Anterior cingulate cortex (tissue), 58 donors: ENCODE measurements around the gene P4HA3.

Experiments used
- DNase-seq, 58 donors: peaks; one replicate each; lab custom pipeline; 2025; lab: John Stamatoyannopoulos, UW

Gene P4HA3

GRCh38 chr11:74318241-74318932, 6.9 kb upstream of the P4HA3 start:
- DNase-seq, result no peak

GRCh38 chr11:74316772-74317505, 5.5 kb upstream of the P4HA3 start:
- no peak for DNase-seq

- no peak for DNase-seq
Measured at GRCh38 chr11:74312326-74312725, 886 bp upstream of the P4HA3 start.

GRCh38 chr11:74310857-74311256, 583 bp downstream of the P4HA3 start:
- DNase-seq, result no peak

- peak in 3 of 58 donors; percentile 5 to 14 (median 8) for DNase-seq
Measured at GRCh38 chr11:74307434-74307833, 4.0 kb downstream of the P4HA3 start.

GRCh38 chr11:74306435-74307175, 4.8 kb downstream of the P4HA3 start:
- DNase-seq, result no peak

- DNase-seq, result no peak
Measured at GRCh38 chr11:74299015-74299414, 12.4 kb downstream of the P4HA3 start.

- DNase-seq, result no peak
Measured at GRCh38 chr11:74297484-74297883, 14.0 kb downstream of the P4HA3 start.

GRCh38 chr11:74288911-74289310, 22.5 kb downstream of the P4HA3 start:
- DNase-seq, result no peak

- DNase-seq, result no peak
Measured at GRCh38 chr11:74288161-74288560, 23.3 kb downstream of the P4HA3 start.

GRCh38 chr11:74284466-74284865, 27.0 kb downstream of the P4HA3 start:
- DNase-seq, result no peak

GRCh38 chr11:74283580-74284180, 27.8 kb downstream of the P4HA3 start:
- no peak for DNase-seq

- no peak for DNase-seq
Measured at GRCh38 chr11:74282914-74283371, 28.5 kb downstream of the P4HA3 start.

- no peak for DNase-seq
Measured at GRCh38 chr11:74282421-74282820, 29.0 kb downstream of the P4HA3 start.

- DNase-seq, result no peak
Measured at GRCh38 chr11:74280494-74280893, 30.9 kb downstream of the P4HA3 start.

- DNase-seq, result no peak
Measured at GRCh38 chr11:74279256-74279655, 32.2 kb downstream of the P4HA3 start.

- DNase-seq, result no peak
Measured at GRCh38 chr11:74278721-74279161, 32.7 kb downstream of the P4HA3 start.

- DNase-seq, result no peak
Measured at GRCh38 chr11:74278103-74278502, 33.3 kb downstream of the P4HA3 start.

GRCh38 chr11:74276581-74276980, 34.9 kb downstream of the P4HA3 start:
- no peak for DNase-seq

- DNase-seq, result no peak
Measured at GRCh38 chr11:74272276-74272675, 39.2 kb downstream of the P4HA3 start.
